ENCODE measurements around the gene TCF25. TPM values are rescaled to one million over a fixed set of nuclear protein-coding genes. Genes with fewer than 3 reads are reported as not detected.
"Not testable (repeated sequence)": the region's sequence is repeated elsewhere in the genome, so short reads cannot be mapped to it uniquely, and the experiment has no call there.

TCF25 gene
- total RNA-seq, 4 donors from 2014 or later, result 132 to 197 (median 147) TPM

- intact Hi-C loops (cut with DNase I; ENCODE audit: low total_unique reads), result no loop called here
- 85 to 93% methylated on average over 16 of the region's 16 CpGs for WGBS, 2 donors
- no peak for DNase-seq (ENCODE audit: low spot score in 2 of 2)
- TF ChIP-seq POLR2A (IDR thresholded peaks at IDR 0.05) (no peak), CTCF (IDR thresholded peaks at IDR 0.05) (no peak)
- no peak overlapping the region for H3K4me3 ChIP-seq (ENCODE audit: low read depth, poor library complexity, severe bottlenecking)
These were observed 58.0 kb downstream of the TCF25 start for GRCh38 chr16:89931305-89931896.

- WGBS, 2 donors, result 80 to 94% methylated on average over 6 of the region's 6 CpGs
- intact Hi-C loops (cut with DNase I; ENCODE audit: low total_unique reads), result loop anchor here (1.0 kb wide), 1 partner anchor 45 kb away; no protein-coding TSS in a partner anchor
- TF ChIP-seq POLR2A (IDR thresholded peaks at IDR 0.05), result no peak
- DNase-seq (ENCODE audit: low spot score in 2 of 2), result no peak
- no peak overlapping the region for H3K4me3 ChIP-seq (ENCODE audit: low read depth, poor library complexity, severe bottlenecking)
These were observed 58.6 kb downstream of the TCF25 start for GRCh38 chr16:89931964-89932363.

- WGBS, 2 donors, result 90 to 95% methylated on average over 7 to 20 of the region's 29 CpGs
- H3K4me3 ChIP-seq (ENCODE audit: low read depth, poor library complexity, severe bottlenecking); intact Hi-C loops (cut with DNase I; ENCODE audit: low total_unique reads); DNase-seq (ENCODE audit: low spot score in 2 of 2): not testable (repeated sequence)
These were observed 60.6 kb downstream of the TCF25 start for GRCh38 chr16:89934019-89934418.

GRCh38 chr16:89934611-89935553 lies 61.5 kb downstream of the TCF25 start:
- TF ChIP-seq CTCF (IDR thresholded peaks at IDR 0.05) (no peak), POLR2A (IDR thresholded peaks at IDR 0.05) (no peak)
- intact Hi-C loops (cut with DNase I; ENCODE audit: low total_unique reads), result no loop called here
- H3K4me3 ChIP-seq (ENCODE audit: low read depth, poor library complexity, severe bottlenecking), result no peak overlapping the region
- DNase-seq (ENCODE audit: low spot score in 2 of 2), result no peak
- 94 to 95% methylated on average over 60 to 61 of the region's 61 CpGs for WGBS, 2 donors

GRCh38 chr16:89935620-89936019 lies 62.2 kb downstream of the TCF25 start:
- H3K4me3 ChIP-seq (ENCODE audit: low read depth, poor library complexity, severe bottlenecking); DNase-seq (ENCODE audit: low spot score in 2 of 2); intact Hi-C loops (cut with DNase I; ENCODE audit: low total_unique reads): not testable (repeated sequence)
- 88% methylated on average over 27 of the region's 27 CpGs for WGBS, 2 donors

GRCh38 chr16:89936034-89936433 lies 62.6 kb downstream of the TCF25 start:
- no peak for TF ChIP-seq POLR2A (IDR thresholded peaks at IDR 0.05)
- no peak for TF ChIP-seq CTCF (IDR thresholded peaks at IDR 0.05)
- DNase-seq (ENCODE audit: low spot score in 2 of 2), result no peak
- 67 to 70% methylated on average over 13 of the region's 13 CpGs for WGBS, 2 donors
- H3K4me3 ChIP-seq (ENCODE audit: low read depth, poor library complexity, severe bottlenecking), result no peak overlapping the region
- intact Hi-C loops (cut with DNase I; ENCODE audit: low total_unique reads), result no loop called here

GRCh38 chr16:89936508-89936907 lies 63.1 kb downstream of the TCF25 start:
- TF ChIP-seq POLR2A (IDR thresholded peaks at IDR 0.05) (no peak), CTCF (IDR thresholded peaks at IDR 0.05) (no peak)
- intact Hi-C loops (cut with DNase I; ENCODE audit: low total_unique reads), result no loop called here
- 91 to 93% methylated on average over 10 to 13 of the region's 14 CpGs for WGBS, 2 donors
- DNase-seq (ENCODE audit: low spot score in 2 of 2), result no peak
- no peak overlapping the region for H3K4me3 ChIP-seq (ENCODE audit: low read depth, poor library complexity, severe bottlenecking)
